Measurements from ENCODE around the gene ROCK2.

Gene ROCK2

DNA sequence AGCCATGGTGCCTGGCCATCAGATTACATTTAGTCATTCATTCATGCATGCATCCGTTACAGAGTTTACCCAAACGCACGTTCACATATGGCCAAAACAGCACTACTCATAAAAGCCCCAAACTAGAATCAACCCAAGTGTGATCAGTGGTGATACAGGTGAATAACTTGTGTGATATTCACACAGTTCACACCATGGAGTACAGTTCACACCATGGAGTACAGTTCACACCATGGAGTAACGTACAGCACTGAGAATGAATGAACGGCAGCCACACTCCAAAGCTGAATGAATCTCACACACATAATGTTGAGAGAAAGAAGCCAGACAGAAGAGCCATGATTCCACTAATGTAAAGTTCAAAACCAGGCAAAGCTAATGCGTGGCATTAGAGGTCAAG lies 201.4 kb downstream of the ROCK2 start:
- DNase-seq = no peak

DNA sequence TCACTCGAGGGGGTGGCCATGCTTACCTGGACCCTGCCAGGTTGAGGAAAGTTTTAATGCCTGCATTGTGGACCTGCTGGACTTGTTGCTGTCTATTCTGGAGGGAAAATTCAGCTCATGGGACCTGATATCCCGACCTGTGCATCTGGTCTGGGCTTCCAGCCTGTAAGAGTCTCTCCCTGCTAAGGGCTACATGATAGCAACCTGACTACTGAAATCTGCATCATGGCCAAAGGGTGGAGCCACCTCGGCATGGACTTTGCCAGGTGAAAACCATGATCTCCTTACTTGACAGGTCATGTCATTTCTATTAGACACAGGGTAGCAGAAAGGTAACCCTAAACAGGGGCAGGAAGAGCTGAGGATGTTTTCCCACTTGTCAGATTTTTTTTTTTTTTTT lies 202.1 kb downstream of the ROCK2 start:
- DNase-seq = no peak

DNA sequence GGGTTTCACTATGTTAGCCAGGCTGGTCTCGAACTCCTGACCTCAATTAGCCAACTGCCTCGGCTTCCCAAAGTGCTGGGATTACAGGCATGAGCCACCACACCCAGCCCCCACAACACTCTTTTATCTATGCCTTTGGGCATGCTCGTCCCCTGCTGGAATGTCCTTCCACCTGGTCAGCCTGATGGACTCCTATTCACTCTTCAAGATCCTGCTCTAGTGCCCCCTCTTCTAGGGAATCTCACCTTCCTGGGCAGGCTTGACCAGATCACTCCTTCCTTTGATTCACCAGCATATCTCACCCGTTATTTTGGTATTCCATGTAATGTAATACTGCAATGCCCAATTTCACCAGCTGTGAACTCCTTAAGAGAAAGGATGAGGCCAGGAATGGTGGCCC lies 203.1 kb downstream of the ROCK2 start:
- no peak for DNase-seq

DNA sequence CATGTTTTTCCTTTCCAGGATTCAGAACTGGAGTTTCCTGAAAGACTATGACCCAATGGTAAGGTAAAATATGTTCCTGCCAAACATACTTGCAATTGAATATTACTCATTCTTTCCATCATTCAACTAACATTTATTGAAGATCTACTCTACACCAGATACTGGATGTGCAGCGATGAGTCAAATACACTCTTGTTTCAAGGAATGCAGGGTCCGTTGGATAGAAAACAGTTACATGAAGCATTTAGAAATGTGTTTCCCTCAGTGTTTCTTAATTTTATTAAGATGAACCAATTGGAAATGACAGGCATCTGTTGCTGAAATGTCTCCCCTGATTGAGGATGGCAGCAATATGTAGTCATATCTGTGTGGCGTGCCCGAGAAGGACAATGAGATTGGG lies 203.9 kb downstream of the ROCK2 start:
- no peak for DNase-seq

DNA sequence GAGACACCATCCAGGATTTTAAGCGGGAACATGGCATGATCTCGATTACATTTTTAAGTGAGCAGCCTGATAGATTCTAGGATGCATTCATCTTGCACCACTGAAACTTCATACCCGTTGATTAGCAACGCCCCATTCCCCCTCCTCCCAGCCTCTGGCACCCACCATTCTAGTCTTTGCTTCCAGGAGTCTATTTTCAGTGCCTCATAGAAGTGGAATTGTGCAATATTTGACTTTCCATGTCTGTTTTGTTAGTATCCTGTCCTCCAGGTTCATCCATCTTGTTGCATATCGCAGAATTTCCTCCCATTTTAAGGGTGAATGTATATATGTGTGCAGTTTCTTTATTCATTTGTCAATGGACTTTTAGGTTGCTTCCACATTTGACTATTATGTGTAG lies 210.1 kb downstream of the ROCK2 start:
- DNase-seq = no peak

DNA sequence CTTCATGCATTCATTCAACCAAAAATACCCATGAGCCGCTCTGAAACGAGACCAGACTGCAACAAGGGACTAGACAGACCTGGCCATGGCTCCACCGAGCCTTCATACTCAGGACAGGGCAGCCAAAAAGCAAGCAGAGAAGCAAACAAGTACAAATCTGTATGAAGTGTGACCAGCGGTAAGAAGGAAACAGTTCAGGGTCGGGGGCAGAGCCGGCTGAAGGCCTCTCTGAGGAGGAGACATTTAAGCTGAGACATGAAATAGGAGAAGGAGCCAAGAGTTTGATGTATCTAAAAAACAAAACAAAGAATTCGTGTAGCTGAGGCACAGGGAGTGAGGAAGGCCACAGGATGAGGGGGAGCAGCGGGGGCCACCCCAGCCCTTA lies 210.5 kb downstream of the ROCK2 start:
- no peak for DNase-seq

DNA sequence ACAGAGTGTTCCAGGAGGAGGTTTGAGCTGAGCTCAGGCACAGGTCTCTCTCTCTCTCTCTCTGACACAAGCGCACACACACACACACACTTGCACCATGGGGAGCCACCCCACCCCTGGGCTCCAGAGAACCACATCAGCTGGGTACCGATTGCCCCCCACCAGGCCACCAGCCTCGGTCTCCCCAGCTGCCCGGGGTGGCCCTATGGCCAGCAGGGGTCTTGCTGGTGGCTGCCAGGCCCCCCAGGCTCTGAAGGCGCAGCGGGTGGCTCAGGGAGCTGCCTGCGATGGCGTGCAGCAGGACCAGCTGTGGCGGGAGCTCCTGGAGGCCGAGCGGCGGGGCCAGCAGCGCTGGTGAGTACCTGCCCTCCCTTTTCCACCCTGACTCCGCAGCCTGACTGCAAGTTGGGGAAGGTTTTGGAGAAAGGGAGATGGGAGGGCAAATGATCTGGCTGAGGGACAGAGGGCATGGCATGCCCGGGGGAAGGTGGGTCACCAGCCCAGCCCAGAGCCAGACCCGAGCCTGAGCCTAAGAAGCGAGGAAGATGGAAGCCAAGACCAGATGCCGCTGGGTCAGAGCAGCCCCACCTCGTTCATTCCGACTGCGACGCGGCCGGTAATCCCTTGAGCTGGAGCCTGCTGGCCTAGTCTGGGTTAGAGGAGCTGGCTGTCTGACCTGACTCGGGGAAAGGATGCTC lies 211.0 kb downstream of the ROCK2 start:
- DNase-seq = no peak

DNA sequence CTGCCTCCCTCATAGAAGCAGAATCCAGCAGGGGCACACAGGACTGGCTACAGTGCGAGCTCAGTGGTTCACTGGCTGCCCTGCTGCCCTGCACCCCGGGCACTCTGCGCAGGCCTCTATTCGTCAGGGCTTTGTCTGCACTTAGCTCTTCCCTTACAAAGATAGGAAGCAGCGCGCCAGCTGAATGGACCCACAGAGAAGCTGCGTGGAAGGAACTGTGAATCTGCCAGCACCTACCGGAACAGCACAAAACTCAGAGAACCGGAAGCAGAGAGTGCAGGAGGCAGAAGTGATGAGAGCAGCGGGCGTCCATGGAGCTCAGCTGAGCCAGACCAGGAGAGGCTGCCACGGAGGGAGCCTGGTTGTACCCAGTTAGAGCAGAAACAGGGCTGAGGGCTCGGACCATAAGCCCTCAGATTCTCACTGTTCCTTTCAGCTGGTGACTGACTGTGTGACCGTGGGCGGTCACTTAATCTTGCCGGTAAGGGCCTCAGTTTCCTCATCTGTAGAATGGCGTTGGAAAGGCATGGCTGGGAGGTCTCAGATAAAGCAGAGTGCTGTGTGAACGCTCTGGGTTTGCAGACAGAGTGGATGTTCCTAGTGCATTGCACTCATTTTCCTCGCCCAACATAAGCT lies 212.3 kb downstream of the ROCK2 start:
- no peak for DNase-seq

DNA sequence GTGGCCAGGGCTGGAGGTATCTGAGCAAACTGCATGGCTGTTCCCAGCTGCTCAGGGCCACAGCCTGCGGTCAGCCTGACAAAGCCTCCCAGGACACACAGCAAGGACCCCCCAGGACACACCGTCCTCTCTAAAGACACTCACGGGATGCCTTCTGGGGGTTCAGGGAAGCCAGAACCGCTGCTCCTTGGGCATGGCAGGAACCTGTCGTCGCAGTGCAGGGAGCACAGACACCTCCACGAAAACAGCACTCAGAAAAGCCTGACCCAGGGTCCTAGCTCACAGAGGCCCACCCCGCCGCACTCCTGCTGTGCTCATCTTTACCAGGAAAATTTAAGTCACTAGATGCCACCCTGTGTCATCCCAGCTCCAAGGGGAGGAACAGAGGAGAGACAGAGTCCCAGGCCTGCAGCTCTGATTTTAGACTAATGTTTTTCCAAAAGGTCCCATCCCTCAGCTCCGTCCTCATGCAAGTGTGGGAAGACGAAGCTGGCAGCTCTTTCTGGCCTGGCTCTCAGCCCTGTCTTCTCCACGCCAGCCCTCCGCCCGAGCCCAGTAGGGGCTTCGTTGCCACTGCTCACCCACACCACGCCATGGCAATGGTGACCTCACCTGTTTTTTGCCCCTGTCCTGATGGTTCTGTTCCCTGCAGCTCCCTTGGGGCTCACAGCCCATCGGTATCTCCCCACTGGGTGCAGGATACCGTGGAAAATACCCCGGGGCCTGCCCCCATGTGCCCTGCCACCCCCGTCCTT lies 213.1 kb downstream of the ROCK2 start:
- DNase-seq = no peak

Measured in NCI-H1092 (cell line).